ENCODE measurements around the gene ZRANB1.

The ZRANB1 gene

DNA sequence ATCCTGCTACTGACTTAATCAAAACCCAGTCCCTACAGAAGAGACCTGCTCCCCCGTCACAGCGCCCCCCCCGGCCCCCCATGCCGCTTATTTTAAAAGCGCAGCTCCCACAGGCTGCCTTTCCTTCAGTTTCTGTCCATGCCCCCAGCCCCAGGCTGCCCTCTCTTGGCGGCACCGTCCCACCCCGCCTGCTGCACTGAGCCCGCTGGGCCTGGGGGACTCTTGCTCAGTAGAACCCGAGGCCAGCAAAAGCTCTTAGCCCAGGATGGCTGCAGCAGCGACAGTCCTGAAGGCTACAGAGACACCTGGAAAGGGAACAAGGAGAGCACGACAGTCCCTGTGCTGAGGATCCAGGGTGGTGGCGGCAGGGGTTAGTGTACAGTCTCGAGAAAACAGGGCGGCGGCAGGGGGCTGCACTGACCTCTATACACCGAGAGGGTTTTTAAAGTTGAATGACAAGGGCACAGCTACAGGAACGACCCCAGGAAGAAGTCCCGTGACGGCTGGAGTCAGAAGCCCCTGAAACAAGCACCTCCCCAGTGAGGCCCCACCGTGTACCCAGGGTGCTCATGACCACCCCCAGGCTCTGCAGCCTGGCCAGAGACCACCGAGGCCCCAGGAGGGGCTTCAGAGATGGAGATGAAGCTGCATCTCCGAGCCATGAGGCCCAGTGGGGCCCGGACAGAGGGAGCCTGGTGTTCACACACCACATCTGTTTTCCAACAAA is 54.4 kb downstream of the ZRANB1 start:
- DNase-seq, result no peak

GRCh38 chr10:124996854-124997215 is 54.9 kb downstream of the ZRANB1 start:
- no peak for DNase-seq

DNA sequence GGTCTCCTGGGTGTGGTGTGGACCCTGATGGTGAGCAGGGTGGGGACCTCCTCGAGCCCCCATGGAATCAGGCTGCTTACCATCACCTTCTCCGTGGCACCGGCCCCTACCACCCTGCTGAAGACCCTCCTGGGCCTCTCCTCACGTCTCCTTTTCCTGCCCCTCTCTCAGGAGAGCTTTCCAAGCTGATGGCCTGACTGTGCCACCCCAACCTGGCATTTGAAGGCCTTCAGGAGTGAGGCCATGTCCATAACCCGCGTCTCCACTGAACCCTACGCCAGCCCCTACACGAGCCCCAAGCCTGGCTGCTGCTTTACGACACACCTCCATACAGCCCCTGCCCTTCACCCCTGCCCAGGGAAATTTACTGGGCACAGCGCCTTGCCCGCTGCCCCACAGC is 55.4 kb downstream of the ZRANB1 start:
- DNase-seq, result no peak

- no peak for DNase-seq
These were observed 56.1 kb downstream of the ZRANB1 start for GRCh38 chr10:124997771-124998623.

DNA sequence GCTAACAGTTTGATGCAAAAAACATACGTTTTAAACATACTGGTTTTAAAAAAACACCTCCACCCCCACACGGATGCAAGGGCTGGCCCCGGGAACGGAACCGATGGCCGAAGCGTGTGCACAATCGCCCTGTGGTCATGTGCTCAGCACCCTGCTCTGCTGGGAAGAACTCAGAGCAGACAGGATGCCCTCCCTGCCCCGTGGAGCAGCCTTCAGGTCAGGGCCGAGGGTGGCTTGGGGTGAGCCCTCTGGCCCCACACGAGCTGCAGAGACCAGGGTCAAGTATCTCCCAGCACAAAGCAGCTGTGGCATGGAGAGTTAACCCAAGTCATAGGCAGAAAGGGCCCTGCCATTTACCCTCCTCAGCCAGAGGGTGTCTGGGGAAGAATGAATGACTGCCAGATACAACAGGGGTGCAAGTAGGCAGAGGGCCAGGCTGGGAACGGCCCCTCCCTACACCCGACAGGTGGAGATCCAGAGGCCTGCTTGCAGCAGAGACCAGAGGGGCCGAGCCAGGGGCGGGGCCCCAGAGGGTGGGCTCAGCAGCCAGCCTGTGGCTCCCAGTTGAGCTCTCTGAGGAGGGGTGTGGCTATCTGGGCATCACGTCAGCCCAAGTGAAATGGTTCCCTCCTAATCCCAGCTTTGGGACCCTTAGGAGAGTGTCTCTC is 56.8 kb downstream of the ZRANB1 start:
- DNase-seq, result no peak

DNA sequence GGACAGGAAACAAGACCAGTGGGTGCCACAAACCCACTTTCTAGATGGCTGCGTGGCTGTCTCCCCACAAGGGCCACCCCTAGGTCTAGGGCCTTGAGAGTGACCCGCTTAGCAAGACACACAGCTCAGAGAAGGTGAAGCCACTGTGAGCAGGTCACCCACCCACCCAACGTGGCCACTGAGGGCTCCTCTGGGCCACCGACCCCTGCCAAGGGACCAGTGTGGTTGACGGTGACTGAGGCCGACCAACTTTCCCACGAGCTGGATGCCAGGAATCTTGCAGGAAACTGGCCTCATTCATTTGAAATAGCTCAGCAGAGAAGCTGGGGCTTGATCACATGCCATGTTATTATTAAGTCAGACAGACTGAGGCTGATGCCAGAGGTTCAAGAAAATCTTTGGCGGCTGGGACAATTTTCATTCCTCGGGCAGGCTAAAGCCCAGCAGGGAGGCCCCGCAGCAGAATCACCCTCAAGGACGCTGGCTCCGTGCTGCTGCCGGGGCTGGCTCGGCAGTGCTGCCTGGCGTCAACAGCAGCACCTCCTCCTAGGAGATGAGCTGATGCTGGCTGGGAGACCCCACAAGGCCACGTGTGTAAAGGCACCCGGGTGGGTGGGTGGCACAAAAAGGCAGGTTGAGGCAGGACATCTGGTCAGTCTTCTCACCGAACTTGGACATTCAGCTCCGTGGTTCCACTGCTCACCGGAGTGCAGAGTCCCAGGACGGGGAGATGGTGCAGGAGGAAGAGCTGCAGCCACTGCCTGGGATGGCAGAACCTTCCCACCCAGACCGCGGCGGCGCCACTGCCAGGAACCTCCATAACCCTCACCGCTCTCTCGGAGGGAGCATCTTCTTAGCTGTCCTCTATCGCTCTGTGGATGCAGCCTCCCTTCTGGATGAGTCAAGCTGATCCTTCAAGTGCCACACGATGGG is 57.8 kb downstream of the ZRANB1 start:
- peak; percentile 65 for DNase-seq

DNA sequence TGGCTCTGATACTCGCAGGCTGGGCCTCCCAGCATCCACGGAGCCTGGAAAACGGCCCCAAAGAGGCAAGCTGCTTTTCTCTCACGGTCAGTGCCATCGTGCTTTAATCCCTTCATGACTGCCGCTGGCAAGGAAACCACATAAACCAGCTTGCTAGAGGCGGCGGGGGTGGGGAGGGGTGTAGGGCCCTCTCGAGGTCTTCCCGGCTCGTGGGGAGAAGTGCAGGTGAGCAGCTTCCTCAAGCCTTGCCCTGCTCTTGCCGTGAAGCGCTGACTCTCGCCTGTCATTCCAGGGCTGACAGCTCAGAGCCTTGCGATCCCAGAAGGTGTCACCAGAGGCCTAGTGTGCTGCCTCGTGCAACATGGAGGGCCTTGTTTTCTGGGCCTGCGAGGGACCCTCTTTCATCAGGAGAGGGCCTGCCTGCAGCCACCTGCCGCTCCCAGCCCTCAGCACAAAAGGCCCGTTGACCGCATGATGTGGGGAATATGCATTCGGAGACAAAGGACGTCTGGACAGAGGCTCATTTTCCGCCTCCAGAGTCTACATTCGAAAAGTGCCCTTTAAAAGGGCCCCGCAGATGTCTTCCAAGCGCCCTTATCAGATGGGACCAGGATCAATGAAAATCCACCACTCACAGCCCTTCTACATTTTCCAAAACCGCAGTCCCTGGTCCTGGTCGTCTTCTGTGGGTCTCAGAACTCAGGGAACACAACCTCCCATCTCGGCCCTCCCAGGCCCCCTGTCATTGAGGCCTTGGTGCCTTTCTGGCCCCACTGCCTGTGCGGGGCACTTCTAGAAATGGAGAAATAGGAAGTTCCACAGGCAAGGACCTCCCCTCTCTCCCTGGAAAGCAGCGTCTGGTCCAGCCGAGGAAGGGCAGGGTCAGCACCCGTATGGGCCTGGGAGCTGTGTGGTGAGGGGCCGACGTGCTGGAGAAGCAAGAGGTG is 58.7 kb downstream of the ZRANB1 start:
- peak; percentile 68 for DNase-seq

- peak; percentile 61 for DNase-seq
These were observed 59.6 kb downstream of the ZRANB1 start for GRCh38 chr10:125001313-125002046.

DNA sequence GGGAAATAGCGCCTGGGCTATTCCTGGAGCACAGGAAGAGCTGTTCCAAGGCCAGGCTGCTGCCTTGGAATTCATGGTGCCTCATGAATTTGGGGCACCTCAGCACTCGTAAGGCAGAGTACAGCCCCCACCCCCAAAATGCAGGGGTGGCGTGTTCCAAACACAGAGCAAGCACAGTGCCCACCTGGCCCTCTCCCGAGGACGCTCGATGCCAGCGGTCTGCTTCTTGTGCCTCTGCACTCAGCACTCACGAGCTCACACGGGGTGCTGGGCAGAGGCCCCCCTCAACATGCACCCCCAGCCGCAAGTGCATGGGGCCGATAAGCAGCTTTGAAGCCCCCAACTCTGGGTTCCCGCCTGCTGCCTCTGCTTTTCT is 60.1 kb downstream of the ZRANB1 start:
- no peak for DNase-seq

DNA sequence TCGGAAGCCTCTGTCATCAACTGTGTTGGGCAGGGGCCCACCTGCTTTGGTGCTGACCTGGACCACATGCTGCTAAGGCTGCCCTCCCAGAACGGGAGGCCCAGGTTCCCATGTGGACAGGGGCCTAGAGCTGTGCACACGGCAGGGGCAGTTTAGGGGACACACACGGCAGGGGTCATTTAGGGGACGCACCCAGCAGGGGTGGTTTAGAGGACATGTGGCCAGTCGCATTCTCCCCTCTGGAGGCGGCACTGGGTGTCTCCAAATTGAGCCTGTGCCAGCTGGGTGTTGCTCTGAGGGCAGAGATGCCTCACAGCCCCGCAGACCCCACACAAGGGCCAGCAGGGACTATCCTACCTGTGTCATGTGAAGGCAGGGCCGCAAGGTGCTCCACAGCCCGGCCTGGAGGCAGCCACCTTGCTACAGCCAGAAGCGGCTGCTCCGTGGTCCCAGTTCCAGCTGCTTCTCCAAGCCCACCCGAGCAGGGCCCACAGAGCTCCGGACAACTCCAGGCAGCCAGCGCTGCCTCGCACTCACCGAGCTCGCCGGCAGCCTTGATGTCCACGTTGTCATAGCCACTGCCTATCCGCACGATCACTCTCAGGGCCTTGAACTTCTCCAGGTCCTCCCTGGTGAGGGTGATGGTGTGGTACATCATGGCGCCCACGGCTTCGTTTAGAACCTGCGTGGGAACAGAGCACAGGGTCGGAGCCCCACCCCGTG is 60.7 kb downstream of the ZRANB1 start:
- no peak for DNase-seq

DNA sequence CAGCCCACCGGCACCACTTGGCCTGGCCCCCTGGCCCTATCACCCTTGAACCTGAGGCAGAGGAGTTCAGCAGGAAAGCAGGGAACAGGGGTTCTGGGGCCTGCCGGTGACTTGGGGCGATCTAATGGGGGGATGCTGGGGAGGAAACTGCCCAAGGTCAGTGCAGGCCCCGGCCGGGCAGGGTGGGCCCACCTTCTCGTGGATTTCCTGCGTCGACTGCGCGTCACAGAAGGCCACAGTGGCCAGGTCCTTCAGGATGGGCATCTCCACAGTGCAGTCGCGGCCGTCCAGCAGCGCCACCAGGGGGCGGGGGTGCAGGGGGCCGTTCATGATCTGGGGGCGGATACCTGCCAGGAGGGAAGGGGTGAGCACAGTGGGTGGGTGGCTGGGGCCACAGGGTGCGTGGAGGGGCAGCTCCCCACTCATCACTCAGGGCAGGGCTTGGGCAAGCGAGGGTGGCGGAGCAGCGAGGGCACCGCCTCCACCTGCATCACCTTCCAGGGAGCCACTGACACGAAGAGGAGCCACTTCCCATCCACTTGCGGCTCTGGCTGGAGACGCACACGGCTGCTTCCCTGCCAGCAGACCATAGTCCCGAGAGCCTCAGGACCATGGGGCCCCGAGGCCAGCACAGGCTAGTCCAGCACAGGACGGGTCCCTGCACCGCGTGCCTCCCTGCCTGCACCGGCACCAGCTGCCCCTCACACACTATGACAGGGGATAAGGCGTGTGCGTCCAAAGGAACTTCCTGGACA is 61.4 kb downstream of the ZRANB1 start:
- no peak for DNase-seq

DNA sequence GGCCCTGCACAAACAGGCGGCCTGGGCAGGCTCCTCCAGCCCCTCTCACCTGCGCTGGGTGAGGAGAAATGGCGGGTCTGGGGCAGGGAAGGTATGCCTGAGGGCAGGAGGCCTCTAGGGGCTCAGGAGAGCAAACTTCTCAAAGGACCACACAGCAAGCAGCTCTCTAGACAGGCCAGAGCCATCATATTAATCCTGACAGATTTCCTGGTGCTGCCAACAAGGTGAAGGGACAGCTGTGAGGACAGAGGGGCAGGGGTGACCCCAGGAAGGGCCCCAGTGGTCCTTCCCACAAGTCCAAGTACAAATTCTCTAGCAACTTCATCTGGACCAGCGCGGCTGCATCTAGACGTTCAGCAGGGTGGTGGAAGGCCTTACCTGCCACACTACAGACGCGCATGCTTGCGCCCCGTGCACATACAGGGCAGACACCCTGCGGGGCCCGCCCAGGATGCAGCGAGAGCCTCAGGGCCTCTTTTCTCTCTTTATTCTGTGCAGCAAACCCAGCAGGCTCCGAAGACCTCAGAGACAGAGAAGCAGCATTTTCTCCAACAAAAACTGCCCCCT is 62.1 kb downstream of the ZRANB1 start:
- no peak for DNase-seq

- no peak for DNase-seq
These were observed 62.8 kb downstream of the ZRANB1 start for GRCh38 chr10:125004571-125005311.

- DNase-seq, result no peak
These were observed 63.6 kb downstream of the ZRANB1 start for GRCh38 chr10:125005312-125006187.

DNA sequence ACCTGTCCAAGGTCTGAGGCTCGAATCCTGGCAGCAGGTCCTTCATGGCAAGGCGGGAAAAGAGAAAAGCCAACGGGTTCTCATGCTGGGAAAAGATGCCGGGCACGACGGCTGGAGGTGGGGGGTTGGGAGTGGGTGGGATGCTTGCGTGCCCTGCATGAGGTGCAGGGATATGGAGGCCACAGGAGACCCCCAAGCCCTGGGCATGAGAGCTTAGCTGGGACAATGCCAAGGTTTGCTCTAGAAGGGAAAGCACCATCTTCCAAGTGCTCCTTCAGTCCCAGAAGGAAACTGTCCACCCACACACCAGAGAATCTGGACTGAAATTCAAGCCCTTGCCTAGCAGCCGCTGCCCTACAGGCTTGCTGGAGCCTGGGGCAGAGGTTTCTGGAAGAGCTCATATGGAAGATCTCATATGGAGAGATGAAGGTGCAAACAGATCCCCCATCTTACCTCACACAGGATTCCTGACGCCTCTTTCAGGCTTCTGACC is 64.3 kb downstream of the ZRANB1 start:
- DNase-seq, result no peak

GRCh38 chr10:125006921-125007426 is 65.1 kb downstream of the ZRANB1 start:
- peak; percentile 42 for DNase-seq

DNA sequence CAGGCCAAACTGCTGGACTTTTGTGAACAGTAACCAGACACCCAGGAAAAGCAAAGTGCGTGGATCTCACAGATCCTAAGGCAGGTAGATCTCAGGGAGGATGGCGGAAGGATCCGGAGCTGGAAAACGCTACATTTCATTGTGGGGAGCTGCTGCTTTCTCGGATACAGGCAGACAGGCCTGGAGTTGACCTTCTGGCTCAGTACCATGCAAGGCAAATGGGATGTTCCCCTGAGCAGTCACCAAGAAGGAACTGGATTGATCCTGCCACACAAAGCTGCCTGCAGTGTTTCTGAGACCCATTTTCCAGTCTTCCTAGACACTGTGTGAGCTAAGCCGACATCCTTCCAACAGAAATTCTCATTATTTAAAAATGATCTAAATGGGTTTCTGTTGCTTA is 65.5 kb downstream of the ZRANB1 start:
- no peak for DNase-seq
